ENCODE data around the gene USP33. TPM values are rescaled to one million over a fixed set of nuclear protein-coding genes. Genes with fewer than 3 reads are reported as not detected.
A peak's percentile ranks its signal among the peaks of the same experiment; 100 is the strongest.

Gene USP33
- total and polyA plus RNA-seq, 10 of the 15 experiments (the other 5 are each of a cell fraction or from before 2014, with no cell fraction given): 13.1 to 49.9 (median 32.2) TPM

GRCh38 chr1:77759071-77760028, at the start of gene USP33 (continued):
- TF ChIP-seq IKZF1 (conservative IDR thresholded peaks at IDR 0.05) (no peak; the same call in none of the 2 replicates), NFYB (IDR thresholded peaks at IDR 0.05; ENCODE audit: insufficient read depth, low read depth, low read length) (no peak), ZBTB11 (CRISPR knock-in tag; IDR thresholded peaks at IDR 0.05) (peak; percentile 44; the same call in 1 of the 2 replicates), PAX5 (IDR thresholded peaks at IDR 0.05; ENCODE audit: borderline replicate concordance, low read depth, low read length) (no peak), SP1 (IDR thresholded peaks at IDR 0.05; ENCODE audit: low read depth, low read length) (no peak), SREBF2 (IDR thresholded peaks at IDR 0.05; ENCODE audit: low read length) (0 out of 2 replicates have a peak, but pooled peaks have one; percentile 8), RCOR1 (conservative IDR thresholded peaks at IDR 0.05; ENCODE audit: low read depth, low read length) (no peak), KDM1A (IDR thresholded peaks at IDR 0.05; ENCODE audit: borderline replicate concordance) (no peak), LARP7 (IDR thresholded peaks at IDR 0.05) (peak; percentile 80; the same call in 1 of the 2 replicates), GABPA (IDR thresholded peaks at IDR 0.05; ENCODE audit: low read depth) (peak; percentile 84), FOS (IDR thresholded peaks at IDR 0.05; ENCODE audit: borderline replicate concordance, extremely low read depth, insufficient read length) (no peak), EGR1 (IDR thresholded peaks at IDR 0.05; ENCODE audit: borderline replicate concordance in 1 of 2, low read depth in 2 of 2, low read length in 2 of 2) (peak in 1 of 2 experiments; percentile 55; a peak in 1 of 3 replicates), ZNF274 (IDR thresholded peaks at IDR 0.05; ENCODE audit: insufficient read depth, insufficient read length) (no peak), JUND (IDR thresholded peaks at IDR 0.05; ENCODE audit: low read depth, low read length) (no peak), BMI1 (IDR thresholded peaks at IDR 0.05; ENCODE audit: borderline replicate concordance) (no peak)

Data from GM12878 (cell line).